IMR-90 (cell line): ENCODE measurements around the gene SEMA6D. TPM values are rescaled to one million over a fixed set of nuclear protein-coding genes. Genes with fewer than 3 reads are reported as not detected.

ENCODE experiments used
- ATAC-seq: fragments of 200-7000 bp; cut with Tn5 transposase; 2 replicates; pipeline ENCODE4 v1.9.1; 2020; ENCODE audit warnings: low read depth, mild to moderate bottlenecking, moderate library complexity
- BruUV-seq: library from RNA; stranded (reverse); fragments of 400-500 nt; replicated peaks from 2 replicates; lab custom pipeline; 2021; lab: Mats Ljungman, UMichigan
- CTCF ChIA-PET: fragments of 300-600 bp; formaldehyde crosslinking; extraction: SDS; loops from one replicate; lab custom pipeline; 2021; ENCODE audit warnings: antibody characterized with exemption; lab: Yijun Ruan, JAX
- POLR2A ChIA-PET: fragments of 300-600 bp; sonication (Branson Sonifier 250); formaldehyde crosslinking; loops from one replicate; lab custom pipeline; 2022; ENCODE audit warnings: antibody characterized with exemption; ENCODE audit not compliant: unreplicated experiment; lab: Charles Lee
- DNase-seq: peaks from one replicate; pipeline ENCODE4 v3.0.0; 2013
- H2AFZ ChIP-seq: replicated peaks from 2 replicates; pipeline ENCODE3; 2013; ENCODE audit warnings: low read length, mild to moderate bottlenecking; ENCODE audit not compliant: poor library complexity
- H2AK5ac ChIP-seq: 2 replicates; pipeline ENCODE4 v1.6.1; 2013; ENCODE audit warnings: low read depth, low read length, inconsistent platforms
- H2AK9ac ChIP-seq: replicated peaks from 2 replicates; pipeline ENCODE3; 2013; ENCODE audit warnings: mild to moderate bottlenecking, low read depth, low read length, moderate library complexity; ENCODE audit not compliant: poor library complexity
- H2BK120ac ChIP-seq: 2 replicates; pipeline ENCODE4 v1.6.1; 2013; ENCODE audit warnings: low read depth, low read length, inconsistent platforms
- H2BK15ac ChIP-seq: 3 replicates; pipeline ENCODE4 v1.6.1; 2013; ENCODE audit warnings: low read depth, low read length, inconsistent platforms
- H2BK20ac ChIP-seq: 2 replicates; pipeline ENCODE4 v1.6.1; 2013; ENCODE audit warnings: low read depth, mild to moderate bottlenecking, inconsistent platforms, low read length, moderate library complexity
- H2BK5ac ChIP-seq: 2 replicates; pipeline ENCODE4 v1.6.1; 2013; ENCODE audit warnings: mild to moderate bottlenecking, low read depth, low read length, inconsistent platforms; ENCODE audit not compliant: poor library complexity, severe bottlenecking
- H3K14ac ChIP-seq: replicated peaks from 2 replicates; pipeline ENCODE4 v1.6.1; 2013; ENCODE audit warnings: low read depth, low read length, inconsistent platforms
- H3K18ac ChIP-seq: 2 replicates; pipeline ENCODE4 v1.6.1; 2013; ENCODE audit warnings: low read depth, low read length, control low read depth
- H3K23ac ChIP-seq: 2 replicates; pipeline ENCODE4 v1.6.1; 2013; ENCODE audit warnings: low read depth, low read length, inconsistent platforms
- H3K27ac ChIP-seq: 2 replicates; pipeline ENCODE4 v1.5.1; 2013; ENCODE audit warnings: mild to moderate bottlenecking, control low read depth, low read length; ENCODE audit not compliant: insufficient read depth
- H3K27me3 ChIP-seq: 2 replicates; pipeline ENCODE4 v1.6.1; 2013; ENCODE audit warnings: low read length; ENCODE audit not compliant: control insufficient read depth, insufficient read depth
- H3K36me3 ChIP-seq: 2 replicates; pipeline ENCODE4 v1.6.1; 2013; ENCODE audit warnings: low read length, mixed read lengths; ENCODE audit not compliant: control insufficient read depth, insufficient read depth
- H3K4ac ChIP-seq: 2 replicates; pipeline ENCODE4 v1.6.1; 2013; ENCODE audit warnings: low read depth, low read length, inconsistent platforms
- H3K4me1 ChIP-seq: 2 replicates; pipeline ENCODE4 v1.6.1; 2013; ENCODE audit warnings: low read length, mixed read lengths; ENCODE audit not compliant: control insufficient read depth, insufficient read depth
- H3K4me2 ChIP-seq: 2 replicates; pipeline ENCODE4 v1.6.1; 2013; ENCODE audit warnings: low read depth, mild to moderate bottlenecking, control low read depth, low read length, moderate library complexity
- H3K4me3 ChIP-seq: 2 replicates; pipeline ENCODE4 v1.5.1; 2013; ENCODE audit warnings: low read depth, mild to moderate bottlenecking, control low read depth, low read length, moderate library complexity; ENCODE audit not compliant: insufficient read depth
- H3K56ac ChIP-seq: 2 replicates; pipeline ENCODE4 v1.6.1; 2013; ENCODE audit warnings: low read length, inconsistent platforms; ENCODE audit not compliant: insufficient read depth; ENCODE audit errors: extremely low read depth
- H3K79me1 ChIP-seq, 2 experiments: 2 replicates each; pipeline ENCODE4 v1.6.1; 2013; ENCODE audit warnings: low read length in 2 of 2, inconsistent platforms in 1 of 2, low read depth in 1 of 2
- H3K9ac ChIP-seq: 2 replicates; pipeline ENCODE4 v1.6.1; 2013; ENCODE audit warnings: low read depth, low read length, control low read depth
- H3K9me1 ChIP-seq: 2 replicates; pipeline ENCODE4 v1.6.1; 2013; ENCODE audit warnings: low read length, inconsistent platforms; ENCODE audit not compliant: insufficient read depth
- H3K9me3 ChIP-seq: 2 replicates; pipeline ENCODE4 v1.6.1; 2013; ENCODE audit warnings: low read length; ENCODE audit not compliant: control insufficient read depth, insufficient read depth
- H4K20me1 ChIP-seq: 2 replicates; pipeline ENCODE4 v1.6.1; 2013; ENCODE audit warnings: low read length, inconsistent platforms; ENCODE audit not compliant: insufficient read depth
- H4K5ac ChIP-seq: 2 replicates; pipeline ENCODE4 v1.6.1; 2013; ENCODE audit warnings: mild to moderate bottlenecking, low read depth, low read length, control low read depth
- H4K8ac ChIP-seq, 2 experiments: 2 replicates each; pipeline ENCODE4 v1.6.1; 2013; ENCODE audit warnings: low read depth in 2 of 2, low read length in 2 of 2, control low read depth in 1 of 2, inconsistent platforms in 1 of 2
- H4K91ac ChIP-seq: 2 replicates; pipeline ENCODE4 v1.6.1; 2013; ENCODE audit warnings: low read depth, low read length, inconsistent platforms; ENCODE audit not compliant: insufficient read depth
- BHLHE40 ChIP-seq: fragments of 150-350 bp; IDR thresholded peaks from 2 replicates; pipeline ENCODE4 v1.6.1; 2016; ENCODE audit warnings: mild to moderate bottlenecking, low read depth, low read length
- CEBPB ChIP-seq: IDR thresholded peaks from 2 replicates; pipeline ENCODE4 v1.6.1; 2012; ENCODE audit warnings: low read depth, low read length, improper control_type of control experiment
- CHD1 ChIP-seq: IDR thresholded peaks from 2 replicates; pipeline ENCODE4 v1.6.1; 2012; ENCODE audit warnings: low read depth, low read length, improper control_type of control experiment
- CTCF ChIP-seq: conservative IDR thresholded peaks from 2 replicates; pipeline ENCODE4 v1.5.1; 2012; ENCODE audit warnings: mild to moderate bottlenecking, low read depth, low read length, improper control_type of control experiment
- ELK1 ChIP-seq: fragments of 150-350 bp; IDR thresholded peaks from 2 replicates; pipeline ENCODE4 v1.6.1; 2016; ENCODE audit warnings: low read depth, mild to moderate bottlenecking, low read length, moderate library complexity, borderline replicate concordance
- FOS ChIP-seq: fragments of 150-350 bp; IDR thresholded peaks from 2 replicates; pipeline ENCODE4 v1.6.1; 2016; ENCODE audit warnings: low read depth, low read length
- MAFK ChIP-seq: IDR thresholded peaks from 2 replicates; pipeline ENCODE4 v1.6.1; 2012; ENCODE audit warnings: low read depth, low read length, improper control_type of control experiment
- MAZ ChIP-seq: IDR thresholded peaks from 2 replicates; pipeline ENCODE4 v1.6.1; 2012; ENCODE audit warnings: low read depth, mild to moderate bottlenecking, low read length, improper control_type of control experiment, moderate library complexity, borderline replicate concordance
- MXI1 ChIP-seq: IDR thresholded peaks from 2 replicates; pipeline ENCODE4 v1.6.1; 2012; ENCODE audit warnings: low read depth, mild to moderate bottlenecking, low read length, moderate library complexity, borderline replicate concordance
- NFE2L2 ChIP-seq: fragments of 150-350 bp; IDR thresholded peaks from 2 replicates; pipeline ENCODE4 v1.6.1; 2016; ENCODE audit warnings: low read depth, mild to moderate bottlenecking, low read length
- POLR2A ChIP-seq: IDR thresholded peaks from 2 replicates; pipeline ENCODE4 v1.6.1; 2012; ENCODE audit warnings: mild to moderate bottlenecking, low read depth, low read length
- RAD21 ChIP-seq: IDR thresholded peaks from 2 replicates; pipeline ENCODE4 v1.6.1; 2012; ENCODE audit warnings: low read length, improper control_type of control experiment
- RCOR1 ChIP-seq: IDR thresholded peaks from 2 replicates; pipeline ENCODE4 v1.6.1; 2012; ENCODE audit warnings: mild to moderate bottlenecking, low read length, improper control_type of control experiment; ENCODE audit not compliant: insufficient replicate concordance
- RFX5 ChIP-seq: IDR thresholded peaks from 2 replicates; pipeline ENCODE4 v1.8.0; 2012; ENCODE audit warnings: low read depth, mild to moderate bottlenecking, low read length, moderate library complexity
- SMC3 ChIP-seq: fragments of 150-350 bp; IDR thresholded peaks from 2 replicates; pipeline ENCODE4 v1.6.1; 2016; ENCODE audit warnings: low read depth, mild to moderate bottlenecking, antibody characterized with exemption, low read length, moderate library complexity
- USF2 ChIP-seq: fragments of 150-350 bp; IDR thresholded peaks from 2 replicates; pipeline ENCODE4 v1.6.1; 2017; ENCODE audit warnings: mild to moderate bottlenecking, antibody characterized with exemption, low read length, low read depth
- WGBS, 2 experiments: methylation state at CpG; one replicate each; pipeline versions ENCODE4 v1.1.5 to v1.1.7; 2013; ENCODE audit warnings: missing lambda C conversion rate in 2 of 2; ENCODE audit not compliant: insufficient read length in 1 of 2; ENCODE audit errors: extremely low coverage in 2 of 2; 5-methylcytosine and 5-hydroxymethylcytosine counted together
- dilution Hi-C: fragments of 300-500 bp; cut with HindIII; formaldehyde crosslinking; loops from one replicate; pipeline ENCODE4 v1.14.3; 2018; ENCODE audit warnings: low sequenced_read_pairs; ENCODE audit not compliant: unreplicated experiment
- in situ Hi-C: fragments of 300-500 bp; cut with MboI; formaldehyde crosslinking; loops from 3 replicates; pipeline ENCODE4 v1.14.3; 2019; ENCODE audit warnings: low sequenced_read_pairs, inconsistent platforms, mixed read lengths
- intact Hi-C: fragments of 100-400 bp; cut with micrococcal nuclease; formaldehyde crosslinking; loops from 2 replicates; pipeline ENCODE4 v1.10.0; 2022
- polyA plus RNA-seq, 3 experiments: library from polyadenylated mRNA; depleted of rRNA; stranded (reverse); fragments of >200 nt; gene quantifications; 2 replicates each; pipeline ENCODE4 v1.2.3, GENCODE V29; 2012; ENCODE audit warnings: low replicate concordance in 1 of 3
- total RNA-seq: library from RNA; depleted of rRNA; stranded (reverse); fragments of >200 nt; gene quantifications from 2 replicates; pipeline ENCODE4 v1.2.3, GENCODE V29; 2012

SEMA6D gene
- total and polyA plus RNA-seq, 2 of the 4 experiments (the other 2 are of a cell fraction) = 12.6 to 17.4 TPM

- H3K14ac ChIP-seq = no peak overlapping the region
- peaks cover 6% of the 10 kb centered on the region for H3K4me1 ChIP-seq
- intact Hi-C loops = no loop called here
- no peak overlapping the region for H3K4me3 ChIP-seq
- in situ Hi-C loops = no loop called here
- ChIA-PET POLR2A (interaction anchor here (0.6 kb wide), 1 partner anchor 256 kb away, joined by 4 read pairs; no protein-coding TSS in a partner anchor), CTCF (interaction anchor here (0.6 kb wide), 1 partner anchor 177 kb away, joined by 4 read pairs; no protein-coding TSS in a partner anchor)
- peaks cover 8% of the 10 kb centered on the region for H3K9me1 ChIP-seq
- no peak overlapping the region for H2AFZ ChIP-seq
- H3K18ac ChIP-seq = no peak overlapping the region
- dilution Hi-C loops = no loop called here
- no peak overlapping the region for H2BK20ac ChIP-seq
- no peak overlapping the region for H3K27ac ChIP-seq
- H3K79me1 ChIP-seq = peaks cover 6 to 69% of the 10 kb centered on the region in 2 experiments
- no peak overlapping the region for H2BK5ac ChIP-seq
- no peak overlapping the region for H2BK15ac ChIP-seq
- H2AK5ac ChIP-seq = no peak overlapping the region
- H4K5ac ChIP-seq = no peak overlapping the region
- no peaks in the 10 kb centered on the region for H3K27me3 ChIP-seq
- no peaks in the 10 kb centered on the region for H3K9me3 ChIP-seq
- H3K9ac ChIP-seq = no peak overlapping the region
- H4K91ac ChIP-seq = no peak overlapping the region
- no peak for DNase-seq
- WGBS, 2 experiments = 100% methylated on average over 2 of the region's 2 CpGs; no CpG with 5 or more reads in 1 of the 2 experiments
- H3K4me2 ChIP-seq = no peak overlapping the region
- TF ChIP-seq RFX5 (no peak), SMC3 (no peak), MAFK (no peak), RCOR1 (no peak), ELK1 (no peak), MXI1 (no peak), CEBPB (no peak), USF2 (no peak), BHLHE40 (no peak), CHD1 (no peak), FOS (no peak), NFE2L2 (no peak), POLR2A (no peak), MAZ (no peak), RAD21 (no peak), CTCF (no peak)
- H2BK120ac ChIP-seq = no peak overlapping the region
- BruUV-seq = no TSS peak
- H4K8ac ChIP-seq = no peak overlapping the region
- H3K23ac ChIP-seq = no peak overlapping the region
- H3K4ac ChIP-seq = no peak overlapping the region
- no peak overlapping the region for H3K56ac ChIP-seq
- peaks cover 17% of the 10 kb centered on the region; the same call in 1 of the 2 replicates for H4K20me1 ChIP-seq
- no peak for ATAC-seq
- H3K36me3 ChIP-seq = no peaks in the 10 kb centered on the region
- no peak overlapping the region for H2AK9ac ChIP-seq
These were observed 7.0 kb downstream of the SEMA6D start for GRCh38 chr15:47724346-47724745.
